Kidney epithelial cell (primary cell): ENCODE data around the gene MYL9. TPM values are rescaled to one million over a fixed set of nuclear protein-coding genes. Genes with fewer than 3 reads are reported as not detected.

Experiments used
- DNase-seq: peaks from one replicate; pipeline ENCODE4 v3.0.0-alpha.2; 2010; ENCODE audit warnings: low read depth
- H3K27me3 ChIP-seq: 2 replicates; pipeline ENCODE4 v1.6.0; 2011; ENCODE audit warnings: low read length; ENCODE audit not compliant: control insufficient read depth, insufficient read depth
- H3K36me3 ChIP-seq: 2 replicates; pipeline ENCODE4 v1.5.1; 2011; ENCODE audit warnings: low read length; ENCODE audit not compliant: control insufficient read depth, insufficient read depth
- H3K4me3 ChIP-seq: 2 replicates; pipeline ENCODE4 v1.5.1; 2011; ENCODE audit warnings: low read depth, mild to moderate bottlenecking, control low read depth, low read length
- total RNA-seq: library from RNA; depleted of rRNA; stranded (reverse); fragments of >200 nt; gene quantifications from 2 replicates; pipeline ENCODE4 v1.2.3, GENCODE V29; 2015
- TF ChIP-seq, protein P1 (sequence below): IDR thresholded peaks from 2 replicates; pipeline ENCODE4 v1.5.1; 2011; ENCODE audit warnings: mild to moderate bottlenecking, moderate library complexity, low read length, control low read depth, inconsistent platforms; ENCODE audit not compliant: insufficient read depth, poor library complexity, severe bottlenecking

Gene MYL9
- total RNA-seq, 1 donor from 2014 or later = 58.5 TPM

DNA sequence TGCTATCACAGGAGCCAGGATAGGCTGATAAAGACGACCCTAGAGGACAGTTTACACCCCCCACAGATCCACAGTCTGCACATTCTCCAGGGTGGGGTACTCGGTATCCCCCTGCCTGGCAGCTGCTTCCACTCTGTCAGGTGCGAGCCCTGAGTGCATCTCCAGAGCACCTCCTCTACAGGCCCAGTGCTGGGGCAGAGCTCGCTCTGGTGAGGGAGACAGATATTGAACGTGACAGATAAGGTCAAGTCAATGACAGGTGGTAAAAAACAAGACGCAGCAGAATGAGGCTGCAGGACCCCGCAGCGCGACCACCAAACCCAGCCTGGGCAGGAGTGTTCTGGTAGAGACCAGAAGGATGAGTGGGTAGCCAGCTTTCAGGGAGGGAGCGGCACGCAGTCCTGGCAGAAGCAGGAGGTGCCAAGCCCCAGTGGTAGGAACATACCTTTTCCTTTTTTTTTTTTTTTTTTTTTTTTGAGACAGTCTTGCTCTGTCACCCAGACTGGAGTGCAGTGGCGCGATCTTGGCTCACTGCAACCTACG is 12.4 kb upstream of the MYL9 start:
- peaks cover 1% of the 10 kb centered on the region for H3K36me3 ChIP-seq
- H3K4me3 ChIP-seq = no peak overlapping the region
- H3K27me3 ChIP-seq = no peaks in the 10 kb centered on the region
- TF ChIP-seq, protein P1, sequence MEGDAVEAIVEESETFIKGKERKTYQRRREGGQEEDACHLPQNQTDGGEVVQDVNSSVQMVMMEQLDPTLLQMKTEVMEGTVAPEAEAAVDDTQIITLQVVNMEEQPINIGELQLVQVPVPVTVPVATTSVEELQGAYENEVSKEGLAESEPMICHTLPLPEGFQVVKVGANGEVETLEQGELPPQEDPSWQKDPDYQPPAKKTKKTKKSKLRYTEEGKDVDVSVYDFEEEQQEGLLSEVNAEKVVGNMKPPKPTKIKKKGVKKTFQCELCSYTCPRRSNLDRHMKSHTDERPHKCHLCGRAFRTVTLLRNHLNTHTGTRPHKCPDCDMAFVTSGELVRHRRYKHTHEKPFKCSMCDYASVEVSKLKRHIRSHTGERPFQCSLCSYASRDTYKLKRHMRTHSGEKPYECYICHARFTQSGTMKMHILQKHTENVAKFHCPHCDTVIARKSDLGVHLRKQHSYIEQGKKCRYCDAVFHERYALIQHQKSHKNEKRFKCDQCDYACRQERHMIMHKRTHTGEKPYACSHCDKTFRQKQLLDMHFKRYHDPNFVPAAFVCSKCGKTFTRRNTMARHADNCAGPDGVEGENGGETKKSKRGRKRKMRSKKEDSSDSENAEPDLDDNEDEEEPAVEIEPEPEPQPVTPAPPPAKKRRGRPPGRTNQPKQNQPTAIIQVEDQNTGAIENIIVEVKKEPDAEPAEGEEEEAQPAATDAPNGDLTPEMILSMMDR = no peak
- no peak for DNase-seq

DNA sequence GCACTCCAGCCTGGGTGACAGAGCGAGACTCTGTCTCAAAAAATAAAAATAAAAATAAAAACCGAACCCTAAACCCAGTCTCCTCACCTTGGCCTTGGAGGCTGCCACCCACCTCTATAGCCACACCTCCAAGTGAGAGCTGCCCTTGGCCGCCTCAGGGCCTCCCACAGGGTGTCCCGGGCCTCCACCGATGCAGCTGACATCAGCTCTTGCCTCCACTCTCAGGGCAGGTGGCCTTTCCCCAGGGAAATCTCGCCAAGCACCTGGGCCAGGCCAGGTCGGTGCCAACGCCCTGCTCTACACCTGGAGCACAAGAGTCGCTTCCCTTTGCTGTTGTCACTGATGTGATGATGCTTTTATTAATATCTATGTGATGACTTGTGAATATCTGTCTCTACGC is 8.9 kb upstream of the MYL9 start:
- TF ChIP-seq, protein P1 = no peak
- DNase-seq = no peak
- H3K36me3 ChIP-seq = no peaks in the 10 kb centered on the region
- H3K27me3 ChIP-seq = no peaks in the 10 kb centered on the region
- H3K4me3 ChIP-seq = no peak overlapping the region

DNA sequence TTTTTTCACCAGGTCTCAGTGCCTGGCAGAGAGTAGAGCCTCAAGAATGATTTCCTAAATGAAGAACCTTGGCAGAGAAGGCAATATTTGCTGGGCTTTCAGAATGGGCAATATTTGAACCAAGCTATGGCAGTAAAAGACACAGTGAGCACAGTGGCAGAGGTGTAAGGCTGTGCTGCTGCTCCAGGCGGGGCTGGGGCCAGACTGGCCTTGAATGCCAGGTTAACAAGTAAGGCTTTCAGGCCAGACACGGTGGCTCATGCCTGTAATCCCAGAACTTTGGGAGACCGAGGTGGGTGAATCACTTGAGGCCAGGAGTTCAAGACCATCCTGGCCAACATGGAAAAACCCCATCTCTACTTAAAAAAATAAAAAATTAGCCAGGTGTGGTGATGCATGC is 8.5 kb upstream of the MYL9 start:
- DNase-seq = no peak
- Histone ChIP-seq H3K4me3 (no peak overlapping the region), H3K27me3 (no peaks in the 10 kb centered on the region), H3K36me3 (no peaks in the 10 kb centered on the region)
- TF ChIP-seq, protein P1 = no peak

DNA sequence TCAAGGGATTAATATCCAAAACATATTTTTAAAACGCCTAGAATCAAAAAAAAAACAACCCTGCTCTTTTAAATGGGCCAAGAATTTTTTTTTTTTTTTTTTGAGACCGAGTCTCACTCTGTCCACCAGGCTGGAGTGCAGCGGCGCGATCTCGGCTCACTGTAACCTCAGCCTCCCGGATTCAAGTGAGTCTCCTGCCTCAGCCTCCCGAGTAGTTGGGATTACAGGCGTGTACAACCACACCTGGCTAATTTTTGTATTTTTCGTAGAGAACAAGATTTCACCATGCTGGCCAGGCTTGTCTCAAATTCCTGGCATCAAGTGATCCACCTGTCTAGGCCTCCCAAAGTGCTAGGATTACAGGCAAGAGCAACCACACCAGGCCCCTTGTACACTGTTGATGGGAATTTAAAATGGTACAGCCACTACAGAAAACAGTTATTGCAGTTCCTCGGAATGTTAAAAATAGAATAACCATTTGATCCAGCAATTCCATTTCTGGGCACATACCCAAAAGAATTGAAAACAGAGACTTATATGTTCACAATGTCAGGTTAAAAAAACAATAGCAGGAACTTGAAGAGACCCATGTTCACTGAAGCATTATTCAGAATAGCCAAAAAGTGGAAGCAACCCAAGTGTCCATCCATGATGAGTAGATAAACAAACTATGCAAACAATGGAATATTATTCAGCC is 3.1 kb upstream of the MYL9 start:
- no peak for DNase-seq
- no peaks in the 10 kb centered on the region for H3K36me3 ChIP-seq
- TF ChIP-seq, protein P1 = no peak
- no peaks in the 10 kb centered on the region for H3K27me3 ChIP-seq
- H3K4me3 ChIP-seq = no peak overlapping the region

DNA sequence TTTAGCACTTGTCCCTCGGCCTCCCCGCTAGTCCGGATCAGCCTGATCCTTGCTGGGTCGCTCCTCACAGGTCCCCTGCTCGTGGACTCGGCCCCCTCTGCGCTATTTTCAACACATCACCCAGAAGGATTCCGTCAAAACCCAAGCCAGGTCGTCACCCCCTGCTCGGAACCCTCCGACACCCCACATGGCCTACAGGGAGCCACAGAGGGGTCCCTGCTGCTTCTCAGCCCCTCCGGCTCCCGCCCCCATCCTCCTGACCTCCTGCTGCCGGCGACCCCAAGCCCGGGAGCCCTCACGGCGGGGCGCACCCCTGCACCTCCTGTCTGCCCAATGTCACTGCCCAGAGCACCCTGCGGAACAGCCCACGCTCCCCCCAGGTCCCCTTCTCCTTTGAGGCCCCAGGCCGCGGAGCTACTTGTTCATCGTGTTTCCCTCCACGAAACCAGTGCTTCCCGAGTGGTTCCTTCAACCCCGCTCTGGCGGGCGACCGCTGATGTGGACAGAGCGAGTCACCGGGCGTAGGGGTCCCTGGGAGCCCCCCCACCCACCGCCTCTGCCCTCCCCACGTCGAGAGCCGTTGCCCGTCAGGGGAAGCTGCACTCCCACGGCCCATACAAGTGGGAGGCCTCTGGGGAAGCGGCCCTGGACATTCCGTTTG is 638 bp upstream of the MYL9 start:
- TF ChIP-seq, protein P1 = no peak
- Histone ChIP-seq H3K4me3 (peak overlapping the region; percentile 56), H3K27me3 (no peaks in the 10 kb centered on the region), H3K36me3 (no peaks in the 10 kb centered on the region)
- DNase-seq = no peak
